Activated CD4-positive, alpha-beta T cell treated with anti-CD3 and anti-CD28 coated beads, Interleukin-2, amount 50 U/mL, for 48 hours (primary cell): ENCODE data around the gene DGKG.

Experiments
- DNase-seq, 2 experiments: peaks; one replicate each; pipeline ENCODE4 v3.0.0-alpha.2; 2020

The DGKG gene

DNA sequence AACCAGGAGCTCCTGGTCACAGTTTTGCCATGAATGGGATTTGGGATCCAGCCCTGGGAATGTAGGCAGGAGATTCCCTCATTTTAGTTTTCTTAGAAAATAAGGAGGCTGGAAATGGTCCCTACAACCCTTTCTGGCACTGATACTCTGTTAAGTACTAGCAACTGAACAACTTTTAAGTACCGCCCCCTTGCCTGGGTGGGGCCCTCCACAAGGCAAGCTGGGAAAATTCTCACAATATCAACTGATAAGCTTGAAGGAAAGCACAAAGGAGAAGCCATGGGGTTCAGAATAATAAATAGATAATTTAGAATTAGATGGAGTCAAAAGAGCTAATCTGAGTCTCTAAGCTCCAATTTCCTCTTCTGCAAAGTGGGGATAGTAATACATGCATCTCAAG is 4.2 kb upstream of the DGKG start:
- no peak for DNase-seq

DNA sequence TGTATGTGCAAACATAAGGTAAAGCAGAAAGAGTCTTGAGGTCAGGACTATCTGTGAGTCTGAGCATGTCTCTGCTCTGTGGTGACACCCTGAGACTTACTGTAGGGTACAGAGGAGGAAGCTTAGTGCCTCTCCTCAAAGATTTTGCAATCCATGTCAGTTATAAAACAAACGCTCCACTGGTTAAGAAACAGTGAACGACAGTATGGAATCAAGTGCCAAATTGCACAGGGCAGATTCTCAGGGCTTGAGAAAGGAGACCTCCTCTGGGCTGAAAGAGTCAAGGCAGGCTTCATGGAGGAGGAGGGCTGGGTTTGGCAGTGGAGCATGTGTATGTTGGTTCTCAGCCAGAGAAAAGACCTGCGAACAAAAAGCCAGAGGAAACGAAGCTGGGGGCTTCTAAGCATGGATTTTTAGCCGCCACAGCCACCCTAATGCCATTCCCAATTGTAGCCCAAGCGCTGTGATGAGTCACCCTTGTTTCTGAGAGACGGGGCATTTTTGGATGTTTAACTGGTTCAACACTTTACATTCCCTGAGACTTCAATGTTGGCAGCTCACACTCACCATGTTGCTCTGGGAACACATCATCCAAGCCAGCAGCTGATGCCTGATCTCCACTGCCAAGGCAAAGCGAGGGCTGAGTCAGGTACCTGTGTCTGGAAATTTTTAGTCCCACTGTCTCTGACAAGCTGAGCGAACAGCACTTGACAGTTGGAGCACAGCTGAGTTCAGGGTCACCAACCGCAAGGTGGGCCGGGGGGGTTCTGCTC is 3.4 kb upstream of the DGKG start:
- no peak for DNase-seq

DNA sequence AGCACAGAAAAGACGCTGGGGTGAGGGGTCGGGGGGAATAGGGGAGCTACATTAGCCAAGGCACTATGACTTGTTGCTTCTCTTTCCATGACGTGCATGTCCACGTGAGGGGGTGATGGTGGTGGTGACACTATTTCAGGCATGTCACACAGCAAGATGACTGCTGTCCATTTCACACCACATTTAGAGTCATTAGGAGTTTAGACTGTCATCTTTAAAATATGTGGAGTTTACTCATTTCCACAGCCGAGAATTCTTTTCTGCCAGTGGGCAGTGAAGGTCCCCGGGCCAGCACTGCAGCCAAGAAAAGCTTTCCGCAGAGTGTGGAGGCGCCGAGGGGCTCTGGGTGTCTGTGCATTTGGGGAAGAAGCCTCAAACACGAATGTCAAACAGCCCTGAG is 954 bp upstream of the DGKG start:
- no peak for DNase-seq

DNA sequence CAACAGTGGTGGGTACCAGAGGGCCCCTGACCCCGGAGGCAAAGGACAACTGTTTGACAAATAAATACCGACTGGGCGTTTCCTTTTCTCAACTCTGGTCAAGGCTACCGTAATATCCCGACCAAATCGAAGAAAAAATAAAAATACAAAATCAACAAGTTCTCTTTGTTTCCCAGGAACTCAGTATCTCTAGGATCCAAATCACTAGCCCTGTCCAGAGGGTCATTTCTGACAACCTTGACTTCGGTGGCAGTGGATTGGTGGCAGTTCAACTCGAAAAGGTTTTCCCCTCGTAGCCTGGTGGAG is 456 bp upstream of the DGKG start:
- no peak for DNase-seq

DNA sequence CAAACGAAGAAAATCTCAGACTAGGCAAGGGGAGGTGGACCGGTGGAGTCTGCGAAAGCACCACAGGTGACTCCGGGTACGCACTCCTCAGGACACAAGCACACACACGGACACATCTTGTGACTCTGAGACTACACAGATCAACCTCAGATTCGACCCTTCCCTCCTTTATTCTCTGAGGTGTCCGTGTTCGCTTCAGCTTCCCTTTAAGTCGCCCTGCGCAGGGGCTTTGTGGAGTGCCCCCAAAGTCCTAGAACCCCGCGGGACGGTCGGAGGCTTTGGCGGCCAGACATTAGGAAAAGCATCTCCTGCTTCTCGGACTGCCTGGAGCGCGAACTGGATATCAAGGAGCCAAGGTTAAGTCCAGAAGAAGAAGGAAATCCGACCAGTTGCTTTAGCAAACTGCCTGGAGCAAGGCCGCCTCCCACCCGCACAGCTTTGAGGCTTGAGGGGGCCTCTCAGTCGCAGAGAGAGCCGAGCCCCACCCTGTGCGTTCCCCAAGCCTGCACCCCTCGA is 730 bp downstream of the DGKG start:
- peak in 1 of 2 experiments; percentile 4 for DNase-seq

DNA sequence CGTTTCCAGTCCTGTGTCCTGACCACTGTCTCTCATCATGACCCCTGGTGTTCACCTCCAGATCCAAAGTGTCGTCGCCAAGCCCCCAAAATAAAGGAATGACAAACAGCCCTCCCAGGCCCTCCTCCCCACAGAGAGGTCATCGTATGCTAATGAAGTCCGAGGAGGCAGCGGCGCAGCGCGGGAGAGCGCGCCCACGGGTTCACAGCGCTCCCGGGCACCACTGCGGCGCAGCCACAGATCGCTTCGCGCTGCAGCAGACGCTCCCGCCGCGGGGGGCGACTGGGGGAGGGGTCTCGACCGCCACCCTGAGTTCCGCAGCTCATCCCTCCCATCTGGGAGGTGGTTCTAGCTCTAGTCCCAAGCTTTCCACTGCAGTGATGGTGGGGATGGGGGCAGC is 1.3 kb downstream of the DGKG start:
- no peak for DNase-seq

DNA sequence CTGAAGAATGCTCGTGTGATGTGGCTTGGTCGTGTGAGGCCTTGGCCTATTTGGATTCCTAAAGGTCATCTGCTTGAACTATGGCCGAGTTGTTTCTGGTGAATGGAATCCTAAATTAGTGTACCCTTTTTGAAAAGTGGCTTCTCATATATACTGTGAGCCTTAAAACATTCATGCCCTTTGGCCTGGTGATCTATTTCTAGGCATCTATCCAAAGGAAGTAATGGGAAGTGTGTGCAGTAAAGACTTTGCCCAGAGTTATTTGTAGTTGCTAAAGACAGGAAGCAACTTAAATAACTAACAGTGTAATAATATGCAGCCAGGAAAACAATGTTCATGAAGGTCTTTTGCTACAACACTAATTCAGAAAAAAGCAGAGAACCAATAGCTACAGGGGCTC is 3.0 kb downstream of the DGKG start:
- no peak for DNase-seq

DNA sequence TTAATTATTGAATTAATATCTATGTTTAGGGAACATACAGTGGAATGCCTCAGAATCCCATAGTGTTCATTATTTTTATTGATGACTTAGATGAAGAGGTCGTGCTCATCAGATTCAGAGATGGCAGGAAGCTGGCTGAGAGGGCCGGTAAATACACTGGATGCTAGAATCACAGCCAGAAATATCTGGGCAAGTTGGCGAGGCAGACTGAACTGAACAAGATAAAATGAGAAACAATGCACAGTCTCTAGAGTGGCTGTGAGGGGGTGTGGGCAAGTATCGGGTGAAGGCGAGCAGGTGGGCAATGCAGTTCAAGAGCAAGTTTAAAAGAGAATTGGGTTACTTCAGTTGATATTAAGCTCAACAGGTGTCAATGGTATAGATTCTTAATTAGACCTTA is 5.9 kb downstream of the DGKG start:
- DNase-seq: no peak

DNA sequence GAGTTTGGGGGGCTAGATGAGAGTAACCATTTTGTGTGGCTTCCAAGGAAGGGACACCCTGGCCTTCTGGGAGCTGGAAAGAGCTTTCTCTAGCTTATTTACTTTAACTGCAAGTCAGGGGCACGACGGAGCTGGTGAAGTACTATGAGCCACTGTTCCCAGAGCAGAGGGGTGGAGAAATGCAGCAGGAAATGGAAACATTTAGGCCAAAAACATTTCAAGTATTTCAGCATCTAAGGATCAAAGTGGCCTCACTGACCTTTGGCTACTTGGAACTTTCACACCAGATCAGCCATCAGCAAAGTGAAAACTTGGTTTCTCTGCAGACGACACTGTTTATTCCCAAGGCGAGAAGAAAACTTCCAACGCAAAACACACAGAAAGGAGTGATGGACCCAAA is 7.9 kb downstream of the DGKG start:
- DNase-seq: no peak

DNA sequence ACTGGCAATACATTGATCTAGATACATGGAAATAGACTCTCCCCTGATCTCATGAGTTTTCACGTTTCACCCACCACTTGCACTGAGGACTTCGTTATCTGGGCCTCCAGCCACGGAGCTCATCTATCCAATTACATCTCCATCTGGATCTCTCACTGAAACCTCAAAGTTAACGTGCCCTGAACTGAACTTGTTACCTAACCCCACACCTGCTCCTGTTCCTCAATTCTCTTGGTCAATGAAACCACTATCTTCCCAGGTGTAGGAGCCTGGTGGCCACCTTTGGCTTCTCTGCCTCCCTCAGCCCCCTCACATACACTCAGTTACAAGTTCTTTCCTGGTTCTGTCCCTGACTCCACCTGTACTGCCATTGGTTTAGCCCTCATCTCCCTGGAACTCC is 9.7 kb downstream of the DGKG start:
- DNase-seq: no peak

DNA sequence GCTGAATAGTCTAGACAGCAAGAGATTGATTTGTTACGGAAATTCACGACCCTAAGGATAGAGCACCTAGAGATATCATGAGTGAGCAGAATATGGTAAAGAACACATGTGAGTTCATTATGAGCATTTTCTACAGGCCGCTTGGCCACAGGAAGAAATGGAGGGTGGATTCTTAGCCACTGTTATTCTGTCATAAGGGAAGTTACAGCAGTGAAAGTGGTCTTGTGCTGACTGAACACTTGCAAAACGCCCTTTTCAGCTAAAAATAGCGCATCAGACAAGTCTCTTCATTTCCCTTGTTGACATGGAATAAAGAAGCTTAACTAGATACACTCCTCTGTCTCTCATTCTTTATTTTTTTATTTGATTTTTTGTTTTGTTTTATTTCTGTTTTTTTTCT is 19.8 kb downstream of the DGKG start:
- DNase-seq: no peak

DNA sequence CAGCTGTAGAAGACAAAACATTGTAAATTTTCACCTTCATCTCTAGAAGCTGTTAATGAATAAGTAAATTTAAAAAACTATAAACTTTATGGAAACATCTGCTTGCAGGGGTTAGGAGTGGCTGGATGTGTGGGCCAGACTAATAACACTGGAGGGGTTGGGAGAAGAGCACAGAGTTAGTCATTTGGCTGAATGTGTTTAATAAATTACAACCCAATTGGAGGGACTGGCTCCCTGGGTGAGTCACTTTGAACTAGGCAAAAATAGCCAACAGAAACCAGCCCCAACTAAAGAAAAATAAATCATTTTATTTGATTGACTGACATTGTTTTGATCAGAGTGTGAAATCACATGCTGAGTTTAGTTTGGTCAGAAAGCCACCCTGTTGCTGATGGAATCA is 21.8 kb downstream of the DGKG start:
- no peak for DNase-seq

DNA sequence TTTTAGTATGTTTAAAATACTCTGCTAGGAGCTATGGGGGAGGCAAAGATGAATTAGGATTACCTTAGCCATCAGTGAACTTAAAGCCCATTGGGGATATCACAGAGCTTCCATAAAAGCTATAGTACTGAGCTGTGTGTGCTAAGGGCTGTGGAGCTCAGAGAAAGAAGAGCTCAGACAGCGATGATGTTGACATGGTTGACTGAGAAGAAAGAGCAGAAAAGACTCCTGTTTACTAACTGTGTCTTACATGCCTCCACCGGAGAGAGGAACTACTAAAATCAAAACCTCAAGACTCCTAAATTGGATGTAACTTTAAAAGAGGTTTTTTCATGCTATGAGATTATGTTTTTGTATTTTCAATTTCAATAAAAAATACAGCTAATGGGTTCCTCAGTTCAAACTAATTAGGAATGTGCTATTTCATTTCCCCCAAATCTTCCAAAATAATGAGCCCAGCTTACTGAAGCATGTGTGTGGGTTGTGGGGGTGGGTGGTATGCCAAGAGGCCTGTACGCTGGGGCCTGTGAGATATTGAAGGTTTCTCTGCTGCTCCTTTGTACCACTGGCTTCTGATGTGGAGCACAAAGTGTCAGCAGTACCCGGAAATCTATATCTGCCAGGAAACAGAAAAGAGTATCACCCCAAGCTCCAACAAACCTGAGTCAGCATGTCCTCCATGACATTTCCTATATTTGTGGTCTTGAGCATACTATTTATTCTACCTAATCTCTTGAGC is 22.7 kb downstream of the DGKG start:
- DNase-seq: no peak

DNA sequence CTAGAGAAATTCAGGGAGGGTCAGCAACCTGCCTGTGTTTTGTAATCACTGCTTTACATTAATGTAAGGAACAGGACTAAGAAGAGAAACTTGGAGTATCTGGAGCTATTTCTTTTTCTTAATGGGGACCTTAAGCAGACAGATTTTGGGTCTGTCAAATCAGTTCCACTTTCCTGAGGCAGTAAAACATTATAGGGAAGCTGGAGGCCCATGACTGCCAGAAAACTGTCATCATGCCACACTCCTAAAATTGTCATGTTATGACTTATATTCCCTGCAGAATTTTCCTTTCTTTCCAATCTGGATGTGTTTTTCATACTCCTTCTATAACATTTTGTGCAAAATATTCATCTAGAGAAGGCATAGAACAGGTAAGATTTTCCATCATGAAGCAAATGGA is 28.8 kb downstream of the DGKG start:
- no peak for DNase-seq

DNA sequence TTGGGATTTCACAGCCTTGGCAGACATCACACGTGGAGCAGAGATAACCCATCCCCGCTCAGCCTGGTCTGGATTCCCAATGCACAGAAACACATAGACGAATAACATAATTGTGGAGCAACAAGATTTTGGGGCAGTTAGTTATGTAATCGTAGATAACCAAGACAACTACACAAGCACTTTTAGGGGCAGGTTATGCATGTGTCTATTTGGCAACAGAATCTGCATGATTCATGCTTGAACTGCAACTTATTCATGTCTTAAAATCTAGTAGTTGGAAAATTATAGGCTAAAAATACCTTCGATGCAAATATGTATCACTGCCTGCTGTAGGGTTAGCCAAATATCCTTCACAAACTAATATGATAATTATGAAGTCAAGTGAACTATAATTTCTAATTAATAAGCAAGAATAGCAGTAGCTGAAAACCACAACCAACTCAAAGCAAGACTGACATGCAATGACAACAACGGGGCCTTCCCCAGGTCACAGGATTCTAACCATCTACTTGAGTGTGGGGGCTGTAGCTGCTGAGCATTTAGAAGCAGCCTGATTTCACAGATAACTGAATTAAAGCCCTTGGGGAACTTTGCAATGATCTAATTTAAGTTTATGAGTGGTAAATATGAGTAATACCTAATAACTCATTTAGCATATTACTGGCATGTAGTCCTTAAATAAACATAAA is 31.1 kb downstream of the DGKG start:
- no peak for DNase-seq

DNA sequence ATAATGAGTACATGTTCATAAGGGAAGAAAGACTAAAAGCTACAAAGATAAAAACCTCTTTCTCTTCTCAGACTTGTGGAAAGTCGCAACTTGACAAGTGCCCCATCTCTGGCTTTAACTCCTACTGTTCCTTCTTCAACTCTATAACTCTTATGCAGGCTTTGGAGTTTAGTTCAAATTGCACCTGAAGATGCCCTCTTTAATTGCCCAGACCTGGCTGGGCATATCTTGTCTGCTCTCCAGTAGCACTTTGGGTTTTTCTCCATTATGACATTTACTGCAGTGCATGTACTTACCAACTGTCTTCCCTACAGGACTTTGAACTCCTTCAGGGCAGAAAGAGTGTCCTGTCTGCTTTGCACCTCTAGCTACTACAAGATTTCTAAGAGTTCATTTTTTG is 32.4 kb downstream of the DGKG start:
- no peak for DNase-seq

DNA sequence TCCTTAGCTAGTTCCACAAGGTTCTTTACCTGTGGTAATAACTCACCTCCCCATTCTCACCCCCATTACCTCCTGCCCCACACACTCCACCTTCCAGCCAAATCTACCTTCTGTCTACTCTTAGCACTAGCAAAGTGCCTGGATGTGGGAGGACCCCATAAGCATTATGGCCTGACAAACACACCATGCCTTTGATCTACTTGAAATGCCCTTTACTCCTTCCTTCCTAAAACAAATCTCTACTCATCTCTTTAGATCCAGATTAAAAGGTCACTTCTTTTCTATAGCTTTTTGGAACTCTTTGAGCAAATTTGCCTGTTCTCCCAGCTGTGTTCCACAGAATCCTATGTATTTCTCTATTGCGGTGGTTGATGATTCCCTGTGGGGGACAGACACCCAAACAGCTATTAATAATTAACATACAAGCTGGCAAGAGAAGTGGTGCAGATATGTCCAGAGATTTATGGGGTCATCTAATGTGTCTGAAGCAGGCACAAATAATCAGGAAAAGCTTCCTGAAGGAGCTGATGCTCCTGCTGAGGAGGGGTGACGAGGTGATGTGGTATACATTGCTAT is 34.0 kb downstream of the DGKG start:
- DNase-seq: no peak

DNA sequence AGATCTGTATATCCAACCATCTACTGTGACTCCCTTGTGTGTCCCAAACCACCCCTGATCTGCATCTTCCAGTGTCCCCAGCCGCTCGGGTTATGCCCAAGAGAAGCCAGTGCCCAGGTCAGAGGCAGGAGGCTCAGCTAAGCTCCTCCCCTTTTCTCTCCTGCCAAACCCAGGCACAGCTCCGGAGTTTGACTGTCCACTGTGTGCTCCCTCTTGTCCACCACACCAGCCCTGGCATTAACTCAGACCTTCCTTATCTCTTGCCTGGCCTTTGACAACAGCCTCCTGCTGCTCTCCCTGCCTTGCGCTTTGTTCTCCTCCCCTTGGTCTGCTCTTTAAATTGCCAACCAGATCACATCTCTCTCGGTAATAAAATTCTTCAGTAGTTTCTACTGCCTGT is 39.3 kb downstream of the DGKG start:
- DNase-seq: no peak

DNA sequence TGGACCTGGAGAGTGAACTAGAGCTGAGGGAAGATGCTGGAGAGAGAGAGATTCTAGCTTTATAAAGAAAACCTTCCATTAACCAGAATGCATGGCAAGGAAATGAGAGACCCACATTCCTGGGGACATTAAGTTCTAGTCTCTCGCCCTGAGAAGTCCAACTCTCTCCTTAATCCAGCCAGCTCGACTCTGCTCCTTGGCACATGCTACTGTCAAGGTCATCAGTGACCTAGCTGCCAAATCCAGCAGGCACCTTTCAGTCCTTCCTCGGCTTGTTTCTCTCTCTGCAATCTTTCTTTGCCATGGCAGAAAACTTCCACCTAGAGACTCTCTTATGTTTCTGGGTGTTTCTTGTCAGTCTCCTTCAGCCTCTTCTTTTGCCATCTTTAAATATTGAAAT is 40.3 kb downstream of the DGKG start:
- no peak for DNase-seq

DNA sequence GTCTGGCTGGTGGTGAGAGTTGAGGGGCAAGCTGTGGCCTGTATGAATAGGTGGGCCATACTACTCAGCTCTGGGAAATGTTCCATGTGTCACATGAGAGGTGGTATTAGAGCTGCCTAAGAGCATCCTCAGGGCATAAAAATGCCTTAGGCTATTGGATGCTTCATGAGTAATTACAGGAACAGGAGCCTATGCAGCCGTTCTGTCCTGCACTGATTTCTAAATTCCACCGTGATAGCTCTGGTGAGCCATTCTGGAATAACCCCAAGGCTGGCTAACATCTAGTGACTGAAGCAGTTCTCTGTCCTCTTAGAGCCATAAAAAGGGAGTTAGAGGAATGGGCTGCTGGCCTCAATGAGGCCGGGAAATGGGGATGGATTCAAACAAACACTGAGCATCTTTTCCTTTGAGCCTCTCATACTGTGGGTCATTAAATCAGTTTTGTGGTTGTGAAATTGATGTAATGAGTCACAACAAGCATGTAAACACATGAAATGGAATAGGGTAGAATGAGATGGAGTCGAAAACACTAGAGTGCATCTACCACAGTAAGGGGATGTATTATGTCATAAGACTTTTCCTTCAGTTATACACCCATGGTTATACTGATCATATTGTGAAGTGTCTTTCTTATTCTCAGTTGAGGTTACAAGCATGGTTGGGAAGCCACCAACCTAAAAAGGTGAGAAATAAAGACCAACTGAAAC is 41.0 kb downstream of the DGKG start:
- no peak for DNase-seq

DNA sequence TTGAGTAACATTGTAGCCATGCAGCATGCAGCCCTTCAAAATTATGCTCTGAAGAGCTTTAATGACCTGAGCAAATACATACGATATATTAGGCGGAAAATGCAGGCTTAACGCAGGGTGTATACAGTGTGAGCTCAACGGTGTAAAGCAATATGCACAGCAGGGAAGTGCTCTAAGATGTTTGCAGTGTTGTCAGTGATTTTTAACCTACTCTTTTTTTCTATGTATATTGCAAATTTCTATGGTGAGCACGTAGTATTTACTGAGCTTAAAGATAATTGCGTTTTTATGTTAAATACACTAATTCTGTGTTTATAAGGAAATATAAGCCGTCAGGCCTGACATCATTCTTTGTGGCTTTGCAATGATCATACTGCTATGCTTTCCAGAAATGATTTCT is 42.1 kb downstream of the DGKG start:
- DNase-seq: no peak

DNA sequence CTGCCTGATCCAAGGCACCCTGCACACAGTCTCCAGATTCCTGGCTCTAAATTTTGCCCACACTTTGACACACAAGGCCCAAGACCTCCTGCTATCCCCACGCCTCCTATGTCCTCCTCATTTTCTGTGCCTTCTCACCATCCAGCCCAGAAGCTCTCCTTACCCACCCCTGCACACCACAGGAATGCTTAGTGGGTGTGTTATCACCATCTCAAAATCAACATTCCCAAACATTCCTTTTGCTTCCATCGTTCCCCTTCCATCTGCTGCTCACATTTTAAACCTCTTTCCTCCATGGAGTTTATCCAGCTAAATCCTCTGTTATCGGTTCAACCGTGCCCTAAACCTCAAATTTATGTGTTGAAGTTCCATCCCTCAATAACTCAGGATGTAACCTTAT is 43.9 kb downstream of the DGKG start:
- no peak for DNase-seq

DNA sequence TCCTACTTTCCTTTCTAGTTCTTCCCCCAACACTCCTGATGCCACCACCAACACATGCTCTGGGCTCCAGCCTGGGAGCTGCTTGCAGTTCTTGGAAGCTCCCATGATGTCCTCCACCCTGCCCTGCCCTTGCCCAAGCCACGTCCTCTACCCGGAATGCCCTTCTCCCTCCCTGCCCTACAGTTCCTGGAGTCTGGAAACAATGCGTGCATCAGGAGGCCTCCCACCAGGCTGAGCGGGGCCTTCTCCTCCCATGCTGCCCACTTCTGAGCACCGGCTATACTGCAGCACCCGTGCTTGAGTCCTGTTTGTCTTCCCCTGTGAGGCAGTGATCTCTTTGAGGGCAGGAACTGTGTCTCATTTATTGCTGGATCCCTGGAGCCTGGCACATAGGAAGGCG is 44.6 kb downstream of the DGKG start:
- no peak for DNase-seq
